Tibial nerve (tissue), 4 donors: ENCODE measurements around the gene MICALL2. TPM values are rescaled to one million over a fixed set of nuclear protein-coding genes. Genes with fewer than 3 reads are reported as not detected.
A peak's percentile ranks its signal among the peaks of the same experiment; 100 is the strongest.

Experiments used
- DNase-seq, 2 donors: peaks; one replicate each; pipeline ENCODE4 v3.0.0-alpha.2; 2019; ENCODE audit warnings: low spot score in 2 of 2
- H3K27ac ChIP-seq, 4 donors: fragments of 200-600 bp; sonication (generic) in 3 of 4; one replicate each; pipeline ENCODE4 v1.5.1; 2017 to 2019; ENCODE audit warnings: mild to moderate bottlenecking in 1 of 4
- H3K27me3 ChIP-seq, 2 donors: fragments of 200-600 bp; sonication (generic) in 1 of 2; one replicate each; pipeline versions ENCODE4 v1.5.1 to v1.6.0; 2017 to 2019
- H3K36me3 ChIP-seq, 3 donors: fragments of 200-600 bp; sonication (generic); one replicate each; pipeline ENCODE4 v1.5.1; 2018 to 2019
- H3K4me1 ChIP-seq, 4 donors: fragments of 200-600 bp; sonication (generic) in 3 of 4; one replicate each; pipeline ENCODE4 v1.5.1; 2017 to 2019
- H3K4me3 ChIP-seq, 4 donors: fragments of 200-600 bp; sonication (generic) in 3 of 4; one replicate each; pipeline ENCODE4 v1.5.1; 2017 to 2019; ENCODE audit warnings: mild to moderate bottlenecking in 1 of 4, moderate library complexity in 1 of 4
- H3K9me3 ChIP-seq, 4 donors: fragments of 200-600 bp; sonication (generic) in 3 of 4; one replicate each; pipeline ENCODE4 v1.5.1; 2017 to 2019
- CTCF ChIP-seq, 5 experiments: fragments of 200-600 bp in 3 of 5; fragments of 450-650 bp in 2 of 5; sonication (generic) in 3 of 5; IDR thresholded peaks; one replicate each; pipeline ENCODE4 v1.5.1; 2016 to 2019; ENCODE audit warnings: antibody characterized with exemption in 5 of 5, mild to moderate bottlenecking in 3 of 5, moderate library complexity in 2 of 5
- EP300 ChIP-seq, 2 donors: sonication (generic); formaldehyde crosslinking; IDR thresholded peaks; one replicate each; pipeline ENCODE4 v1.6.1; 2017; ENCODE audit warnings: antibody characterized with exemption in 2 of 2, mild to moderate bottlenecking in 1 of 2
- POLR2A ChIP-seq, 2 donors: fragments of 450-650 bp; IDR thresholded peaks; one replicate each; pipeline ENCODE4 v1.6.1; 2017; ENCODE audit warnings: antibody characterized with exemption in 2 of 2, mild to moderate bottlenecking in 2 of 2, moderate library complexity in 2 of 2
- WGBS, 2 donors: methylation state at CpG; one replicate each; pipeline ENCODE4 v1.1.5; 2018; 5-methylcytosine and 5-hydroxymethylcytosine counted together
- total RNA-seq, 4 donors: library from RNA; depleted of rRNA; stranded (reverse); fragments of >200 nt; gene quantifications; one replicate each; pipeline ENCODE4 v1.1.0, GENCODE V29; 2016

The MICALL2 gene
- total RNA-seq, 4 donors from 2014 or later = 67.6 to 153 (median 104) TPM

GRCh38 chr7:1503390-1503789 is 44.1 kb upstream of the MICALL2 start:
- Histone ChIP-seq H3K36me3 (peaks cover 0 to 46% (median 18%) of the 10 kb centered on the region in 3 donors), H3K9me3 (no peaks in the 10 kb centered on the region), H3K27me3 (no peaks in the 10 kb centered on the region), H3K4me3 (peak overlapping the region; percentile 80 to 100 (median 90)), H3K27ac (peak overlapping the region in 2 of 4 donors; percentile 70 to 75), H3K4me1 (peaks cover 0 to 40% (median 11%) of the 10 kb centered on the region in 4 donors)
- WGBS, 2 donors = 22 to 34% methylated on average over 23 to 24 of the region's 24 CpGs
- TF ChIP-seq POLR2A (IDR thresholded peaks at IDR 0.05) (no peak), EP300 (IDR thresholded peaks at IDR 0.05) (no peak), CTCF (IDR thresholded peaks at IDR 0.05) (no peak)
- no peak for DNase-seq

GRCh38 chr7:1502845-1503244 is 43.6 kb upstream of the MICALL2 start:
- Histone ChIP-seq H3K9me3 (no peaks in the 10 kb centered on the region), H3K27ac (no peak overlapping the region), H3K36me3 (peaks cover 0 to 52% (median 18%) of the 10 kb centered on the region in 3 donors), H3K4me3 (peak overlapping the region in 3 of 4 donors; percentile 82 to 100 (median 98)), H3K4me1 (peaks cover 0 to 40% (median 11%) of the 10 kb centered on the region in 4 donors), H3K27me3 (no peaks in the 10 kb centered on the region)
- TF ChIP-seq CTCF (IDR thresholded peaks at IDR 0.05) (no peak), POLR2A (IDR thresholded peaks at IDR 0.05) (no peak), EP300 (IDR thresholded peaks at IDR 0.05) (no peak)
- WGBS, 2 donors = 81 to 88% methylated on average over 20 of the region's 20 CpGs
- DNase-seq = no peak

- no peak for DNase-seq
- no peak for TF ChIP-seq POLR2A (IDR thresholded peaks at IDR 0.05)
- TF ChIP-seq EP300 (IDR thresholded peaks at IDR 0.05) = no peak
- no peak for TF ChIP-seq CTCF (IDR thresholded peaks at IDR 0.05)
- H3K4me1 ChIP-seq = peaks cover 0 to 40% (median 11%) of the 10 kb centered on the region in 4 donors
- H3K27me3 ChIP-seq = no peaks in the 10 kb centered on the region
- H3K4me3 ChIP-seq = no peak overlapping the region
- WGBS, 2 donors = 91% methylated on average over 21 of the region's 21 CpGs
- peaks cover 0 to 63% (median 18%) of the 10 kb centered on the region in 3 donors for H3K36me3 ChIP-seq
- H3K9me3 ChIP-seq = no peaks in the 10 kb centered on the region
- H3K27ac ChIP-seq = no peak overlapping the region
Measured at GRCh38 chr7:1501487-1502270, 42.4 kb upstream of the MICALL2 start.

GRCh38 chr7:1500064-1500807 is 41.0 kb upstream of the MICALL2 start:
- H3K9me3 ChIP-seq = no peaks in the 10 kb centered on the region
- H3K27ac ChIP-seq = no peak overlapping the region
- DNase-seq = no peak

More at GRCh38 chr7:1500064-1500807, 41.0 kb upstream of the MICALL2 start:
- no peak overlapping the region for H3K4me3 ChIP-seq
- H3K4me1 ChIP-seq = peaks cover 0 to 31% (median 11%) of the 10 kb centered on the region in 4 donors
- no peak for TF ChIP-seq CTCF (IDR thresholded peaks at IDR 0.05)
- no peak for TF ChIP-seq EP300 (IDR thresholded peaks at IDR 0.05)
- TF ChIP-seq POLR2A (IDR thresholded peaks at IDR 0.05) = no peak
- peaks cover 0 to 78% (median 18%) of the 10 kb centered on the region in 3 donors for H3K36me3 ChIP-seq
- no peaks in the 10 kb centered on the region for H3K27me3 ChIP-seq
- WGBS, 2 donors = 91 to 94% methylated on average over 32 of the region's 34 CpGs
